ENCODE data around the gene PRR19. TPM values are rescaled to one million over a fixed set of nuclear protein-coding genes. Genes with fewer than 3 reads are reported as not detected.
A peak's percentile ranks its signal among the peaks of the same experiment; 100 is the strongest.

PRR19 gene
- total RNA-seq, 1 experiment from 2014 or later: 0.93 TPM

GRCh38 chr19:42284066-42284501 lies 17.8 kb upstream of the PRR19 start:
- Histone ChIP-seq H3K4me2 (ENCODE audit: low read length) (peak overlapping the region; percentile 22; the same call in 1 of the 2 replicates), H3K9me3 (ENCODE audit: control insufficient read depth in 1 of 2, insufficient read depth in 1 of 2, low read depth in 1 of 2, low read length in 2 of 2) (no peaks in the 10 kb centered on the region), H3K4me3 (replicated peaks in 1 of 2; ENCODE audit: low read depth in 1 of 2, low read length in 2 of 2) (peak overlapping the region; percentile 17 to 32; a peak in 2 of 4 replicates), H2AFZ (ENCODE audit: low read depth, low read length, poor library complexity, severe bottlenecking) (no peak overlapping the region), H3K4me1 (ENCODE audit: control insufficient read depth in 1 of 2, insufficient read depth in 2 of 2, low read length in 2 of 2) (peaks cover 34 to 62% of the 10 kb centered on the region in 2 experiments), H3K9ac (ENCODE audit: low read length) (peak overlapping the region; percentile 46; the same call in 1 of the 2 replicates), H3K9me2 (ENCODE audit: insufficient read depth) (no peaks in the 10 kb centered on the region), H4K20me1 (ENCODE audit: insufficient read depth) (no peaks in the 10 kb centered on the region), H3K79me2 (ENCODE audit: insufficient read depth, low read length) (peaks cover 18% of the 10 kb centered on the region; the same call in 1 of the 2 replicates), H3K27ac (ENCODE audit: low read depth, low read length) (peak overlapping the region; percentile 82), H3K27me3 (ENCODE audit: insufficient read depth, low read length) (no peaks in the 10 kb centered on the region), H3K36me3 (ENCODE audit: control insufficient read depth in 1 of 2, insufficient read depth in 2 of 2, low read length in 2 of 2) (peaks cover 9 to 10% of the 10 kb centered on the region in 2 experiments)
- ATAC-seq: peak; percentile 40
- no TSS peak for BruUV-seq (replicated peaks)
- no peak for DNase-seq (ENCODE audit: low read depth, low spot score)
- intact Hi-C loops (cut with micrococcal nuclease): no loop called here
- ChIA-PET CTCF (interaction anchor here (1.0 to 1.5 kb wide), 2 partner anchors 9 to 38 kb away, joined by 3 read pairs; no protein-coding TSS in a partner anchor), RAD21 (ENCODE audit: low non-redundant PET in 1 of 2, low total read pairs in 2 of 2, uncharacterized antibody in 2 of 2, unreplicated experiment in 2 of 2) (interaction anchor here in 1 of 2 experiments (0.6 kb wide), 1 partner anchor 39 kb away, joined by 5 read pairs; no protein-coding TSS in a partner anchor), POLR2A (no interaction called here)
- TF ChIP-seq POLR2AphosphoS5 (IDR thresholded peaks at IDR 0.05; ENCODE audit: low read depth, low read length) (no peak; the same call in 1 of the 2 replicates), POLR2A (IDR thresholded peaks at IDR 0.05; ENCODE audit: borderline replicate concordance, extremely low read depth, insufficient read depth, insufficient read length) (peak; percentile 7)

- Histone ChIP-seq H4K20me1 (ENCODE audit: insufficient read depth) (no peaks in the 10 kb centered on the region), H3K36me3 (ENCODE audit: control insufficient read depth in 1 of 2, insufficient read depth in 2 of 2, low read length in 2 of 2) (peaks cover 9 to 15% of the 10 kb centered on the region in 2 experiments), H3K9ac (ENCODE audit: low read length) (peak overlapping the region; percentile 66), H3K79me2 (ENCODE audit: insufficient read depth, low read length) (peaks cover 18% of the 10 kb centered on the region; the same call in 1 of the 2 replicates), H3K27me3 (ENCODE audit: insufficient read depth, low read length) (no peaks in the 10 kb centered on the region), H3K4me2 (ENCODE audit: low read length) (peak overlapping the region; percentile 94), H3K4me1 (ENCODE audit: control insufficient read depth in 1 of 2, insufficient read depth in 2 of 2, low read length in 2 of 2) (peaks cover 29 to 55% of the 10 kb centered on the region in 2 experiments), H3K27ac (ENCODE audit: low read depth, low read length) (peak overlapping the region; percentile 75), H3K9me2 (ENCODE audit: insufficient read depth) (no peaks in the 10 kb centered on the region), H3K4me3 (replicated peaks in 1 of 2; ENCODE audit: low read depth in 1 of 2, low read length in 2 of 2) (peak overlapping the region; percentile 64 to 68), H2AFZ (ENCODE audit: low read depth, low read length, poor library complexity, severe bottlenecking) (no peak overlapping the region), H3K9me3 (ENCODE audit: control insufficient read depth in 1 of 2, insufficient read depth in 1 of 2, low read depth in 1 of 2, low read length in 2 of 2) (no peaks in the 10 kb centered on the region)
- RAD21 ChIA-PET (ENCODE audit: low non-redundant PET in 1 of 2, low total read pairs in 2 of 2, uncharacterized antibody in 2 of 2, unreplicated experiment in 2 of 2): no interaction called here
- ATAC-seq (no peak), DNase-seq (ENCODE audit: low read depth, low spot score) (no peak)
- BruUV-seq (replicated peaks): TSS peak; percentile 35
- intact Hi-C loops (cut with micrococcal nuclease): no loop called here
- CTCF ChIA-PET: interaction anchor here (0.7 to 1.5 kb wide), 3 partner anchors 9 to 38 kb away, joined by 3 read pairs; no protein-coding TSS in a partner anchor
- POLR2A ChIA-PET: no interaction called here
- no peak for TF ChIP-seq ZFX (IDR thresholded peaks at IDR 0.05)
- TF ChIP-seq EZH2 (IDR thresholded peaks at IDR 0.05): no peak
- no peak for TF ChIP-seq POLR2A (IDR thresholded peaks at IDR 0.05; ENCODE audit: borderline replicate concordance, extremely low read depth, insufficient read depth, insufficient read length)
- TF ChIP-seq JUND (IDR thresholded peaks at IDR 0.05): no peak
- TF ChIP-seq CBX3 (IDR thresholded peaks at IDR 0.05; ENCODE audit: low read depth): no peak
- TF ChIP-seq EZH2phosphoT487 (IDR thresholded peaks at IDR 0.05; ENCODE audit: borderline replicate concordance): no peak
- no peak for TF ChIP-seq RAD21 (IDR thresholded peaks at IDR 0.05; ENCODE audit: low read depth)
- TF ChIP-seq YY1 (IDR thresholded peaks at IDR 0.05; ENCODE audit: extremely low read depth, insufficient replicate concordance, low read depth, low read length): no peak
- TF ChIP-seq EGR1 (IDR thresholded peaks at IDR 0.05; ENCODE audit: low read depth): no peak
- TF ChIP-seq TCF7L2 (IDR thresholded peaks at IDR 0.05; ENCODE audit: borderline replicate concordance, extremely low read depth, insufficient read depth, insufficient read length): no peak
- no peak for TF ChIP-seq ATF3 (IDR thresholded peaks at IDR 0.05)
- TF ChIP-seq ZBTB33 (IDR thresholded peaks at IDR 0.05; ENCODE audit: extremely low read depth, insufficient replicate concordance, low read length): no peak
These were observed 17.2 kb upstream of the PRR19 start for GRCh38 chr19:42284591-42285341.

All from HCT116 (cell line).